ENCODE measurements around the gene HOXB2.

DNA sequence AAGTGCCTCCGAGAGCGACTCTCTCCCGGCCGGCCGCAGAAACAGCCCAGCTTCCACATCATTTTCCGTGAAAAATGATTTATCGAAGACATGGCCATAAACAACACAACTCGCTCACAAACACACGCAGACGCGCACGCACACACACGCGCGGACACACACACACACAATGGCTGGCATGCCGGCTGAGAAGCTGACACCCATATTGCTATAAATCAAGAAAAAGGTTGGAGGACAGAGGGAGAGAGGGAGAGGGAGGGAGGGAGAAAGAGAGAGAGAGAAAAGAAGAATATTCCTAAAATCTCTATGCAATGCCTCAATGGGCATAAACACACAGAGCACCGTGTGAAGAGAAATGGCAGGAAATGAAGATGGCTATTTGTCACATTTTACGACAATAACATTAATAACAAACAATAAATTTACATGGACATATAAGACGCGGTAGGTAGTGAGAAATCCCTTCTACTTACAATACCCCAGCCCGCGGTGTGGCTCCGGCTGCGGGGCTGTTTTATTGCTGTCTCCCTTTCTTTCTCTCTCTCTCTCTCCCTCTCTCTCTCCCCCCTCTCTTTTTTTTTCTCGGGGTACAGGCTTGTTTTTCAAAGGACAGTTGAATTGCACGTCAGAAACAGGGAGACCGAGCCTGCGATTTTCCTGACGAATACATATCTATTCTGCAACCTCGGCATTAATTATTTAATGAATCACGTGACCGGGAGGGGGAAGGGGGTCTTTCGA lies 23.8 kb upstream of the HOXB2 start:
- no peak for TF ChIP-seq CTCF (conservative IDR thresholded peaks at IDR 0.05; ENCODE audit: low read length)
- no peak for TF ChIP-seq EZH2phosphoT487 (IDR thresholded peaks at IDR 0.05; ENCODE audit: borderline replicate concordance)
